Skeletal muscle cell (primary cell): Measurements from ENCODE around the gene CTNS.

Experiments used
- DNase-seq: peaks from one replicate; pipeline ENCODE4 v3.0.0-alpha.2; 2010; ENCODE audit warnings: low read depth
- H3K4me3 ChIP-seq: 2 replicates; pipeline ENCODE4 v1.5.1; 2011; ENCODE audit warnings: low read depth, mild to moderate bottlenecking, control low read depth, low read length, moderate library complexity

CTNS gene

DNA sequence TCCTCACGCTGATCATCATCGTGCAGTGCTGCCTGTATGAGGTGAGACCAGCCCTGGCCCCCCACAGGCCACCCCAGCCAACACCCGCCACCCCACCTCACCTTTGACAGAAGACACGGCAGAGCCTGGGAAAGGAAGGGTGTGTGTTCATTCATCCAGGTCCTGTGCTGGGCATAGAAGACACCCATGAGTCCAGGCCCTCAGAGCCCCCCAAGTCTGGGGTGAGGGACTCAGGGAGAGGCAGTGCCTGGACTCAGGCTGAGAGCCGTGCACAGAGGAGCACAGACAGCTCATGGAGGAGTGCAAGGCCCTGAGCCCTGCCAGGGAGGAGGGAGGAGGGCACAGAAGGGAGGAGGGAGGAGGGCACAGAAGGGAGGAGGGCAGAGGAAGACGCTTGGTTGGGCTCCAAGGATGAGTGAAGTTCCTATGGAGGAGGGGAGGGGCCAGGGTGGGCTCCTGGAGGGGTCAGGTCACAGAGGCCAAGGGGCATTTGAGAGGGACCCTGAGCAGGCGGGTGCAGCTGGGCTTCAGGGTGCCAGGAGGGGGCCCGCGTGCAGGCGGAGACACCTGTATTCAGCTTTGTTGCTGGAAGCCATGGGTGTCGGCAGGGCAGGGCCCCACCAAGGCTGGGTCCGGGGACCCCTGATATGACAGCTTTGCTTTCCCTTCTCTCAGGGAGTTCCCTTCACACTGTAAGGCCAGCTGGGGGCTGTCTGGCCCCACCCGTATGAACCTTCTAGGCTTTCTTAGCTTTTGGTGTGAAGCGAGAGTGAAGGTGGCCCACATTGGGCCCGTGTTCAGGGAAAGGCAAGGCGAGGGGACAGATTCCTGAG lies 20.4 kb downstream of the CTNS start:
- DNase-seq: no peak
- no peak overlapping the region for H3K4me3 ChIP-seq

DNA sequence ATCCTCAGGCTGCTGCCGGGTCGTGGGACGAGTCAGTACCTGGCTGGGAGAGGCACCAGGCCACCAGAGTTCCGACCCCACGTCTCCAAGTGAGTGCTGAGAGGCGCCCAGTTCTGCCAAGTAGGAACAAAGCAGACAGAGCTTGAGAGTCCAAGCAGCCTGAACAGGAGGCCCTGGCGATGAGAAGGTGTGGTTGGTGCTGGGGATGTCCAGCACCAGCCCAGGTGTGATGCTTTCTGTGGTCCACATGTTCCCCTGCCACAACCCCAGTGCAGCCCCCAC lies 21.0 kb downstream of the CTNS start:
- DNase-seq: no peak

GRCh38 chr17:3657874-3658783 lies 21.6 kb downstream of the CTNS start:
- DNase-seq: no peak
- H3K4me3 ChIP-seq: no peak overlapping the region

More for the DNA sequence above, 21.0 kb downstream of the CTNS start:
- H3K4me3 ChIP-seq: no peak overlapping the region

DNA sequence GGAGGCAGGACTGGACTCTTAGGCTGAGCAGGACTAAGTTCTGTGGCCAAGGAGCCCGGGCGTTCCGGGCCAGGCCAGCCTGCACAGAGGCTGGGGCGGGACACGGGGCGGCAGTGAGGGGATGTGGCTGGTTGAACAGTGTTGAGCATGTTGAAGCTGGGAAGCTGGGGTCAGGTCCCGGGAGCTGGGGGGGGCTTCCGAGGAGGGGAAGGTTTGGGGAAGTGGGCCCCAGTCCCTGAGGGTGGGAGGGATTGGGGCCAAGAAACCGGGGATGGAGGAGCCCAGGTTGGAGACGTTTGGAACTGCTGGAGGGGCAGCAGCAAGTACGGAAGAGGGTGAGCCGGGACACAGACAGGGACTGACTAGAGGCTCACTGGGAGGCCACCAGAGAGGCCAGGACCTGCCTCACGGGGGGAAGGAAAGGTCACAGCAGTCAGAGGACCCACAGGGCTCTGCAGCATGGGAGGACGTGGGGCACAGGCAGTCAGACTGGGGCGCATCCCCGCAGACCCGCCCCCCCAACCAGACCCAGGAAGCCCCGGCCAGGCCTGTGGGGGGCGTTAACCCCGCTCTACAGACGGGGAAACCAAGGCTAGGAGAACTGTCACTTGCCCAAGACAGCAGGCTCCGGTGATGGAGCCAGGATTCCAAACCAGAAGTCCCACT lies 22.4 kb downstream of the CTNS start:
- H3K4me3 ChIP-seq: no peak overlapping the region
- no peak for DNase-seq

DNA sequence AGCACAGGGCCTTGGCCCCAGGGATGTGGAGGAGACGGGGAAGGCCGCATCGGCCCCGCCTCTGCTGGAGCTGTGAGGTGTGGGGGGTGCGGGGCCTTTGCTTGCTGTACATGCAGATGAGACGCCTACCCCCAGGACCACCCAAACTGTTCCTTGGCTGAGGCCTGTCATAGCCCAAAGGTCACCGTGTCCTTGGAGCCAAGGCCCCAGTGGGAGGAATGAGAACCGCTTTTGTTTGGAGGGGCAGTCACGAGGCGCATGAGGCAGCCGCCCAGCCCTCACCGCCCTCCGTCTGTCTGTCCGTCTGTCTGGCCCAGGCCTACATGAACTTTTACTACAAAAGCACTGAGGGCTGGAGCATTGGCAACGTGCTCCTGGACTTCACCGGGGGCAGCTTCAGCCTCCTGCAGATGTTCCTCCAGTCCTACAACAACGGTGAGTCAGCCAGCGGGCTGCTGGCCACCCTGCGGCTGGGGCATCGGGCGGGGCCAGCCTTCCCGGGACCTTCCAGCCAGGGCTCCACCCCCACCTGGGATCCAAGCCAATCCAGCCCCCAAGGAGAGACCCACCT lies 23.1 kb downstream of the CTNS start:
- DNase-seq: peak; percentile 67
- no peak overlapping the region for H3K4me3 ChIP-seq

DNA sequence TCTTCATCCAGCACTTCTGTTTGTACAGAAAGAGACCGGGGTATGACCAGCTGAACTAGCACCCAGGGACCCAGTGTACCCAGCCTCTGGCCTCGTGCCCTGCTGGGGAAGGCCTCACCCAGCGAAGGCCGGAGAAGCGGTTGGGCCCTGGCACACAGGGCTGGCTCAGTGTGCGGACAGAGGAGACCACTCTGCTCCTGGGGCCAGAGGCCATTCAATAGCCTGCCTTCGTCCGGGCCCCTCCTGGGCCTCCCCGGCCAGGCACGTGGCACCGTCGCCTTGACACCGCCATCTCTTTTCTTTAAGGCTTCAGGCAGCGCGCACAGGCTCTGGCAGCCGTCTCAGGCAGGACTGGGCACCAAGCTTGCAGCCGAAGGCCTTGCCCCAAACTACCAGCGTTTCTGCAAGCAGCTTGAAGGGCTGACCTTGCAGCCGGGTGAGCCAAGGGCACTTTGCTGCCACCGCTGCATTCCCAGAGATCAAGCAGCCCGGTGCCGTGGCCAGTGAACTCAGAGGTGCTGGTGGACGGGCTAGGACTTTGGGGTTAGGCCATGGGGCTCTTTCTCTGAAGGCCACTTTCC lies 23.8 kb downstream of the CTNS start:
- H3K4me3 ChIP-seq: no peak overlapping the region
- no peak for DNase-seq

DNA sequence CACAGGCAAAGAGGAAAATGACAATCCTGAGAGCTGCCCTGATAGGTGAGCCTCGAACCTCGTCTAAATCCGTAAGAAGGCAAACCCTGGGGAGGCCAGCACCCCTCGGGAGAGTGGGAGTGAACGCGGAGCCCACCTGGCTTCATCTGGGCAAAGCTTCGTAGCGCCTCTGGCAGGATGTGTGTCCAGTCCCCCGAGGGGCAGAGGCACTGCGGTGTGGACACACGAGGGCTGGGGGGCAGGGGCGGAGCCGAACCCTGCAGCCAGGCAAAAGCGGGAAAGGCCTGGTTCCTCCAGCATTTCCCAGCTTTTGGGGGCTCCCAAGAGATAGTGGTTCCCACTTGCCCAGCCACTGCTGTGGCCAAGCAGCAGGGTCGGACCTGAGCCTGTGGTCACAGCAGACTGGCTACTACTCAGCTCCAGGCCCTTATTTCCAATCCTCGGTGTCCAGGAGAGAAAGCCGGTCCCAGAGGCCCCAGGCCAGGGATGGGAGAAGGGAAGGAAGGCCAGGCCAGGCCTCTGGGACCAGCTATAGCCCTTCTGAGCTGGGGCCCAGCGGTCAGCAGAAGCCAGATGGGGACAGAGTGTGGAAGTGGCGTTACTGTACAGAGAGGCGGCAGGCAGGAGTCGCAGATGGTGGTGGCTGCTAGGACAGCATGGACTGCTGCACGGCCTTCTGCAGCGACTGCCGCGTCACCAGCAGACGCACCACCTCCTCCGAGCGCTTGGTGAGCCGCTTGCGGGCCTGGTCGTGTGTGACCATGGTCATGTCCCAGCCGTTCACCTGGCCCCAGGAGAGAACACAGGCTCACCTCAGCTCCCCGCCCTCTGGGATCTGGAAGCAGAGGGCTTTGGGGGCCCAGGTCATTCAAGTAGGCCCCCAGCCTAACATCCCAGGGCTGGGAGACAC lies 26.8 kb downstream of the CTNS start:
- no peak overlapping the region for H3K4me3 ChIP-seq
- no peak for DNase-seq

DNA sequence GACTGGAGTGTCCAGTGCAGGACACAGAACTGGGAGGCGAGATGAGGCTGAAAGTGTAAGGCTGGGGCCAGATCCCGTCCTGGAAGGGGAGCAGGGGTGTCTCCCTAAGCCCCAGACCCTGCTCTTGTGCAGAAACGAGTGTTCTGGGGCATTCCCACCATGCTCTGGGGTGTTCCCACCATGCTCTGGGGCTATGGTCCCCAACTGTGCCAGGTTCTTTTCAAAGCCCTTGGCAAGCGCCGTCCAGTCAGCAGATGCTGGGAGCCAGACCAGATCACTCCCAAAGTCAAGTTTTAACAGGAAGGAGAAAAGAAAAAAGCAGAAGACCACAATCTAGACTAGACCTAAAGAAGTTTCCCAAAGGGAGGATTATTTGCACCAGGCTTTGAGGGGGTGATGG lies 29.3 kb downstream of the CTNS start:
- no peak for DNase-seq
- no peak overlapping the region for H3K4me3 ChIP-seq

- H3K4me3 ChIP-seq: peak overlapping the region; percentile 98
- no peak for DNase-seq
Observed at GRCh38 chr17:3666516-3666915, 30.0 kb downstream of the CTNS start.

DNA sequence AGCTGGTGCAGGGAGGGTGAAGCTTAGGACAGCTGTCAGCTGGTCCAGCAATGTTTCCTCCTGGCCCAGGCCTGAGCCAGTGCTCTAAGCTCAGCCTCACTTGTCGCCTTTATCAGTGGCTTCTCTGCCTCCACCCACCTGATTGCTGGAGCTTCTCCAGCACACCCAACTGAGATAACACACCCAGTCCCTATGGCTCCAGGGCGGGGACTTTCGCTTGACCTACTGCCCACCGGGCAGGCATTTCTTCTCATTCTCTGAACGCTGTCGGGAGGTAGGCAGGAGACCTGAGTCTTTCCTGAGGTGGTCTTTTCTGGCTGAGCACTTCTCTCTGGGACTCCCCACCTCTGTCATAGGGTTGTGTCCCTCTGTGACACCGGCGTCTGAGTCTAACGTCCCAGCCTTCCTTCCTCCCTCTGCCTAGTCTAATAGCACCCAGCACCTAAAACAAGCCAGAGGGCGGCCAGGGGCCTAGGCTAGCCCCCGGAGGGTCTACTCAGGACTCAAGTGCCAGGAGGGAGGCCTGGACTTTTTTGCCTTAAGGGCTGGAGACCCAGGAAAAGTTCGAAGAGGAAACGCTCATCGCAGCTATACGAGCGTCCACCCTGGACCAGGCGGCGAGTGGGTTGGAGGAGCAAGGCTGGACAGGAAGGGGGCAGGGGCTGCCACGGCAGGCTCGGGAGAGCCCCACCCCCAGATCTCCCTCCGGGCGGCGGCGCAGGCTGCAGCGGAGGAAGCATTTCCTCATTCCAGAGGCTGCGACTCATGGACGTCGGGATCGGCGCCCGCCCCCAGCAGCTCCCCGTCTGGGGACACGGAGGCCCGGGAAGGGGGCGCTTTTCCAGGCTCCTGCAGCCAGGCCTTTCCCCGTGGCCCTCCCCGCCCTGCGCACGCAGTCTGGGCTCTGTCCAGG lies 31.1 kb downstream of the CTNS start:
- peak overlapping the region; percentile 98 for H3K4me3 ChIP-seq
- DNase-seq: peak; percentile 84

DNA sequence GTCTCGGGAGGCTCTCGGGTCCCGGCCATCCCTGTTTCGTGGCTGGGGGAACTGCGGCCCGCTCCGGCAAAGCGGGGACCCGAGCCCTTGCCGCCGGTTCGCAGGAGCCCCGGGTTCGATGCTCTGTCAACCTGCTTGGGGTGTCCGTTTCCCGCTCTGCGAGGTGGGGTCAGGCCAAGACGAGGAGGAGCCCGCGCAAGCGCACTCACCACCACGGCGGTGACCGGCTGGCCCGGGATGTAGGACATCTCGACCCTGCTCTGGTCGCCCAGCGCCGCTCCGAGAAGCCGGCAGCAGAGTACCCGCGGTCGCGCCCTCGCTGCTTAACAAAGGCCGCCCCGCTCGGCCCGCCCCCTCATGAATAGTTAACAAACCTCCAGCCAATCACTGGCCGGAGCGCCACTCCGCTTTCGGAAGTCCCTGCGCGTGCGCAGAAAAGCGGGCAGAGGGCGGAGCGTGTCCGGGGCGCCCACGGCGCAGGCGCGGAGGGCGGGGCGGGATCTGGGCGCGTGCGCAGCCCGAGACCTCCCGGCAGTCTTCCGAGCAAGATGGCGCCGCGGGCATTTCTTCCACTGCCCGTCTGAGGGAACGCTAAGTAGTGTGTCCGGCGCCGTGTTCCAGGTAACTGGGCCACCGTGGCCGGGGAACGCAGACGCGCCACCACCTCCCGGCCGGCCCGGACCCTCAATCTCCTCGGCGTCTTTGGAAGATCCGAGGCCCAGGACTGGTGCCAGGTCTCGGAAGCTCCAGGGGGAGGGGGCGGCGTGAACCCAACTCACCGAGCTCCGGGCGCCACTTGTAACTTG lies 31.9 kb downstream of the CTNS start, which contains the start of the genes EMC6 and TAX1BP3:
TSS of gene EMC6 (plus strand) at position 534 of the 806 bp plus-strand sequence. CDS start 335 bp downstream, outside the sequence.
TSS of gene TAX1BP3 (minus strand) at position 300 of the 806 bp plus-strand sequence. CDS start at position 248, 52 bp downstream.
- H3K4me3 ChIP-seq: peak within 1 kb of the TSS; percentile 98
- DNase-seq: peak; percentile 87

DNA sequence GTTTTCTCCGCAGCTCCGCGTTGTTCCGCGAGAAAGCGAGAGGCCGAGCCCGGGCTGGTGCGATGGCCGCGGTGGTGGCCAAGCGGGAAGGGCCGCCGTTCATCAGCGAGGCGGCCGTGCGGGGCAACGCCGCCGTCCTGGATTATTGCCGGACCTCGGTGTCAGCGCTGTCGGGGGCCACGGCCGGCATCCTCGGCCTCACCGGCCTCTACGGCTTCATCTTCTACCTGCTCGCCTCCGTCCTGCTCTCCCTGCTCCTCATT lies 32.5 kb downstream of the CTNS start:
- no peak for DNase-seq
- peak overlapping the region; percentile 98 for H3K4me3 ChIP-seq

GRCh38 chr17:3669548-3669947 lies 33.0 kb downstream of the CTNS start:
- peak overlapping the region; percentile 98 for H3K4me3 ChIP-seq

GRCh38 chr17:3672571-3672970 lies 36.0 kb downstream of the CTNS start:
- H3K4me3 ChIP-seq: no peak overlapping the region
- no peak for DNase-seq

More at GRCh38 chr17:3669548-3669947, 33.0 kb downstream of the CTNS start:
- no peak for DNase-seq

- H3K4me3 ChIP-seq: no peak overlapping the region
- DNase-seq: no peak
Observed at GRCh38 chr17:3675886-3676285, 39.3 kb downstream of the CTNS start.

GRCh38 chr17:3678095-3678820 lies 41.7 kb downstream of the CTNS start:
- no peak overlapping the region for H3K4me3 ChIP-seq
- DNase-seq: no peak
